K562 (cell line): ENCODE measurements around the gene HOXC11. TPM values are rescaled to one million over a fixed set of nuclear protein-coding genes. Genes with fewer than 3 reads are reported as not detected.

Source experiments
- ATAC-seq: fragments of 200-7000 bp; cut with Tn5 transposase; 3 replicates; pipeline ENCODE4 v1.9.1; 2020; ENCODE audit warnings: moderate library complexity
- BruUV-seq: library from RNA; stranded (reverse); fragments of 400-500 nt; replicated peaks from 2 replicates; lab custom pipeline; 2021; lab: Mats Ljungman, UMichigan
- CTCF ChIA-PET: fragments of 300-600 bp; formaldehyde crosslinking; extraction: SDS; loops from one replicate; lab custom pipeline; 2021; ENCODE audit warnings: low intra/inter-chr PET ratio; lab: Yijun Ruan, JAX
- POLR2A ChIA-PET: fragments of 300-600, 350-650 bp; sonication (Branson Sonifier 250); formaldehyde crosslinking; extraction: SDS; loops from one replicate; lab custom pipeline; 2021; ENCODE audit warnings: antibody characterized with exemption, inconsistent platforms; lab: Yijun Ruan, JAX
- DNase-seq, 4 experiments: peaks; one replicate each; pipeline versions ENCODE4 v3.0.0 to v3.0.0-alpha.2; 2011 to 2018; ENCODE audit warnings: low spot score in 3 of 4, mixed read lengths in 3 of 4; ENCODE audit errors: extremely low read depth in 1 of 4
- FAIRE-seq: peaks from 2 replicates; lab custom pipeline; 2011; peaks lifted over from hg19 to GRCh38; lab: Jason Lieb, UNC
- H2AFZ ChIP-seq: 2 replicates; pipeline ENCODE4 v1.6.0; 2011; ENCODE audit warnings: low read depth, low read length, control low read depth, inconsistent platforms
- H3K27ac ChIP-seq: fragments of 200-600 bp; 3 replicates; pipeline ENCODE4 v1.8.0; 2011; ENCODE audit warnings: low read depth, mild to moderate bottlenecking, control low read depth, inconsistent platforms, low read length, moderate library complexity, mixed read lengths; ENCODE audit errors: extremely low read depth
- H3K27me3 ChIP-seq, 2 experiments: fragments of 300-600 bp in 1 of 2; 2 replicates in 1 of 2; 3 replicates in 1 of 2; pipeline versions ENCODE4 v1.6.0 to v1.8.0; 2011; ENCODE audit warnings: inconsistent platforms in 2 of 2, low read length in 2 of 2, mild to moderate bottlenecking in 1 of 2, mixed read lengths in 1 of 2, moderate library complexity in 1 of 2; ENCODE audit not compliant: control insufficient read depth in 2 of 2, insufficient read depth in 2 of 2
- H3K36me3 ChIP-seq: fragments of 300-600 bp; 3 replicates; pipeline ENCODE4 v1.8.0; 2011; ENCODE audit warnings: mild to moderate bottlenecking, low read length, inconsistent platforms; ENCODE audit not compliant: control insufficient read depth, insufficient read depth
- H3K4me1 ChIP-seq, 2 experiments: fragments of 200-600 bp in 1 of 2; replicated peaks in 1 of 2; 2 replicates in 1 of 2; 3 replicates in 1 of 2; pipeline versions ENCODE4 v1.5.1 to v1.8.0; 2011; ENCODE audit warnings: inconsistent platforms in 2 of 2, low read length in 2 of 2, mild to moderate bottlenecking in 1 of 2, mixed read lengths in 1 of 2, moderate library complexity in 1 of 2; ENCODE audit not compliant: control insufficient read depth in 2 of 2, insufficient read depth in 2 of 2
- H3K4me2 ChIP-seq: 2 replicates; pipeline ENCODE4 v1.6.1; 2011; ENCODE audit warnings: low read length, control low read depth, inconsistent platforms, mixed read lengths; ENCODE audit not compliant: insufficient read depth
- H3K4me3 ChIP-seq: fragments of 200-600 bp; sonication (generic), shearing (Covaris generic); 2 replicates; pipeline ENCODE4 v1.5.1; 2016; ENCODE audit warnings: control low read depth, inconsistent platforms
- H3K79me2 ChIP-seq: fragments of 200-600 bp; 3 replicates; pipeline ENCODE4 v1.8.0; 2011; ENCODE audit warnings: low read length, inconsistent platforms; ENCODE audit not compliant: control insufficient read depth, insufficient read depth
- H3K9ac ChIP-seq, 2 experiments: 2 replicates each; pipeline versions ENCODE4 v1.6.0 to v1.6.1; 2011; ENCODE audit warnings: low read depth in 2 of 2, low read length in 2 of 2, control low read depth in 1 of 2, inconsistent platforms in 1 of 2, mild to moderate bottlenecking in 1 of 2, mixed read lengths in 1 of 2; ENCODE audit not compliant: insufficient read depth in 1 of 2
- H3K9me1 ChIP-seq: one replicate; pipeline ENCODE4 v1.6.0; 2011; ENCODE audit warnings: inconsistent platforms, mild to moderate bottlenecking, low read length, moderate library complexity; ENCODE audit not compliant: control insufficient read depth, insufficient read depth
- H3K9me3 ChIP-seq: replicated peaks from 2 replicates; pipeline ENCODE4 v1.5.1; 2011; ENCODE audit warnings: low read depth, low read length, inconsistent platforms; ENCODE audit not compliant: control insufficient read depth, insufficient read depth
- H4K20me1 ChIP-seq: replicated peaks from 2 replicates; pipeline ENCODE4 v1.6.1; 2011; ENCODE audit warnings: low read length, inconsistent platforms, mixed read lengths; ENCODE audit not compliant: control insufficient read depth, insufficient read depth
- FOSL1 ChIP-seq: fragments of 200-800 bp; sonication (Bioruptor generic); conservative IDR thresholded peaks from 2 replicates; pipeline ENCODE4 v1.6.1; 2016; ENCODE audit warnings: missing genetic modification characterization, missing compliant biosample characterization
- NBN ChIP-seq: fragments of 450-650 bp; IDR thresholded peaks from 2 replicates; pipeline ENCODE4 v1.6.1; 2016; ENCODE audit warnings: low read depth, mild to moderate bottlenecking
- POLR2AphosphoS2 ChIP-seq: IDR thresholded peaks from 2 replicates; pipeline ENCODE4 v1.6.1; 2012; ENCODE audit warnings: low read length, improper control_type of control experiment
- POLR3A ChIP-seq: IDR thresholded peaks from 2 replicates; pipeline ENCODE4 v1.6.1; 2011; ENCODE audit warnings: borderline replicate concordance, mild to moderate bottlenecking, moderate library complexity; ENCODE audit not compliant: insufficient read length, insufficient read depth; ENCODE audit errors: extremely low read depth
- RHOXF2B ChIP-seq: fragments of 250-450 bp; sonication (Bioruptor Pico); conservative IDR thresholded peaks from 2 replicates; pipeline ENCODE4 v1.5.1; 2021
- SP1 ChIP-seq: sonication (generic); formaldehyde crosslinking; IDR thresholded peaks from 2 replicates; pipeline ENCODE4 v1.8.1; 2022; ENCODE audit warnings: mild to moderate bottlenecking, missing genetic modification reagents
- TAF7 ChIP-seq: fragments of 450-650 bp; IDR thresholded peaks from 2 replicates; pipeline ENCODE4 v1.6.1; 2016; ENCODE audit warnings: missing genetic modification characterization, missing compliant biosample characterization
- U2AF1 ChIP-seq: fragments of 200-400 bp; formaldehyde crosslinking; optimal IDR thresholded peaks from 2 replicates; pipeline ENCODE3; 2017; ENCODE audit warnings: mild to moderate bottlenecking, low read depth, low read length, moderate library complexity
- XRCC3 ChIP-seq: fragments of 450-650 bp; IDR thresholded peaks from 2 replicates; pipeline ENCODE4 v1.6.1; 2017; ENCODE audit warnings: mild to moderate bottlenecking, moderate library complexity
- ZBTB26 ChIP-seq: fragments of 450-650 bp; formaldehyde crosslinking; IDR thresholded peaks from 2 replicates; pipeline ENCODE4 v1.4.0; 2022; ENCODE audit warnings: missing genetic modification characterization
- WGBS: fragments of 100-300 bp; shearing (Covaris generic); methylation state at CpG from one replicate; pipeline ENCODE4 v1.1.6; 2016; ENCODE audit warnings: low coverage, mixed read lengths; ENCODE audit not compliant: insufficient coverage; ENCODE audit errors: missing lambda C conversion rate; 5-methylcytosine and 5-hydroxymethylcytosine counted together
- in situ Hi-C: fragments of 300-500 bp; cut with MboI; formaldehyde crosslinking; loops from 4 replicates; pipeline ENCODE4 v1.15.0; 2018; ENCODE audit warnings: inconsistent platforms, mixed read lengths
- intact Hi-C: fragments of 100-400 bp; cut with micrococcal nuclease; formaldehyde crosslinking; loops from 2 replicates; pipeline ENCODE4 v1.14.2; 2022
- polyA plus RNA-seq, 8 experiments: library from polyadenylated mRNA; depleted of rRNA in 4 of 8; stranded (reverse) in 5 of 8; unstranded in 3 of 8; fragments of >200 nt; fragmentation: Nextera tagmentation in 2 of 8; fragmentation: Illumina TruSeq in 1 of 8; extraction: Ambion mirVana in 2 of 8; extraction: Trizol in 1 of 8; gene quantifications; 2 replicates each; pipeline versions ENCODE4 v1.2.1 to v1.2.3, GENCODE V29; 2011 to 2014; ENCODE audit warnings: inconsistent platforms in 1 of 8, missing spikeins in 1 of 8
- total RNA-seq, 7 experiments: library from RNA; depleted of rRNA in 6 of 7; stranded (reverse); fragments of >200 nt in 6 of 7; fragmentation: Illumina TruSeq in 2 of 7; extraction: Trizol in 2 of 7; gene quantifications; 2 replicates each; pipeline versions ENCODE4 v1.2.1 to v1.2.3, GENCODE V29; 2011 to 2021; ENCODE audit warnings: low replicate concordance in 1 of 7

The HOXC11 gene
- total and polyA plus RNA-seq, 9 of the 15 experiments (the other 6 are each of a cell fraction or from before 2014, with no cell fraction given) = not detected

- BruUV-seq = no TSS peak
- no peaks in the 10 kb centered on the region for H3K9me1 ChIP-seq
- POLR2A ChIA-PET = interaction anchor here (1.0 to 1.3 kb wide), 2 partner anchors 12 to 17 kb away, joined by 3 to 4 read pairs; no protein-coding TSS in a partner anchor
- in situ Hi-C loops (no loop called here), intact Hi-C loops (no loop called here)
- no peak overlapping the region for H3K4me3 ChIP-seq
- no peak overlapping the region for H2AFZ ChIP-seq
- no peak overlapping the region for H3K27ac ChIP-seq
- no peaks in the 10 kb centered on the region for H4K20me1 ChIP-seq
- H3K9me3 ChIP-seq = no peaks in the 10 kb centered on the region
- no peaks in the 10 kb centered on the region for H3K36me3 ChIP-seq
- DNase-seq (no peak), ATAC-seq (no peak), FAIRE-seq (no peak)
- no peak for TF ChIP-seq POLR2AphosphoS2
- no peak for TF ChIP-seq ZBTB26 (CRISPR knock-in tag)
- no peak for TF ChIP-seq POLR3A
- no peak for TF ChIP-seq FOSL1 (tag)
- no peak for TF ChIP-seq U2AF1
- no peak for TF ChIP-seq SP1 (CRISPR knock-in tag)
- no peak for TF ChIP-seq XRCC3
- no peak for TF ChIP-seq NBN
- no peak for TF ChIP-seq TAF7
- no peak for TF ChIP-seq RHOXF2B (CRISPR knock-in tag)
- peaks cover 28 to 60% of the 10 kb centered on the region in 2 experiments for H3K27me3 ChIP-seq
- H3K4me1 ChIP-seq = peaks cover 0 to 33% of the 10 kb centered on the region in 2 experiments; a peak in 2 of 5 replicates
- H3K4me2 ChIP-seq = no peak overlapping the region
- no peak overlapping the region for H3K9ac ChIP-seq
- CTCF ChIA-PET = no interaction called here
- 18% methylated on average over 9 of the region's 9 CpGs for WGBS
- H3K79me2 ChIP-seq = no peaks in the 10 kb centered on the region
Observed at GRCh38 chr12:53940443-53941014, 32.4 kb upstream of the HOXC11 start.
